HCT116 (cell line): ENCODE results near the gene UBE3B. TPM values are rescaled to one million over a fixed set of nuclear protein-coding genes. Genes with fewer than 3 reads are reported as not detected.

ENCODE experiments used
- ATAC-seq: fragments of 200-7000 bp; cut with Tn5 transposase; 2 replicates; pipeline ENCODE4 v1.9.1; 2020; ENCODE audit warnings: mild to moderate bottlenecking, moderate library complexity
- BruUV-seq: library from RNA; stranded (reverse); fragments of 400-500 nt; replicated peaks from 2 replicates; lab custom pipeline; 2021; lab: Mats Ljungman, UMichigan
- CTCF ChIA-PET: fragments of 300-600 bp; sonication (Branson Sonifier 250); formaldehyde crosslinking; loops from one replicate; lab custom pipeline; 2021; ENCODE audit warnings: antibody characterized with exemption; lab: Charles Lee
- POLR2A ChIA-PET: fragments of 300-600, 350-600 bp; sonication (Branson Sonifier 250); formaldehyde crosslinking; loops from one replicate; lab custom pipeline; 2021; ENCODE audit warnings: antibody characterized with exemption; lab: Charles Lee
- RAD21 ChIA-PET, 2 experiments: fragments of 300-600 bp; sonication (Branson Sonifier 250); formaldehyde crosslinking; loops; one replicate each; lab custom pipeline; 2023; ENCODE audit warnings: low total read pairs in 2 of 2; ENCODE audit not compliant: uncharacterized antibody in 2 of 2, unreplicated experiment in 2 of 2, low non-redundant PET in 1 of 2; lab: Charles Lee
- DNase-seq: peaks from one replicate; pipeline ENCODE4 v3.0.0-alpha.2; 2010; ENCODE audit warnings: low read depth, low spot score
- H2AFZ ChIP-seq: fragments of 200-600 bp; shearing (Covaris generic), sonication (generic); 2 replicates; pipeline ENCODE4 v1.6.1; 2017; ENCODE audit warnings: low read depth, mixed run types, mixed read lengths, antibody characterized with exemption, low read length; ENCODE audit not compliant: poor library complexity, severe bottlenecking
- H3K27ac ChIP-seq: 2 replicates; pipeline ENCODE4 v1.5.1; 2012; ENCODE audit warnings: low read depth, low read length
- H3K27me3 ChIP-seq: fragments of 200-600 bp; sonication (generic); 2 replicates; pipeline ENCODE4 v1.6.1; 2016; ENCODE audit warnings: mixed run types, low read length, mixed read lengths; ENCODE audit not compliant: insufficient read depth
- H3K36me3 ChIP-seq, 2 experiments: fragments of 200-500 bp in 1 of 2; fragments of 200-600 bp in 1 of 2; sonication (Bioruptor generic) in 1 of 2; sonication (generic) in 1 of 2; 2 replicates each; pipeline versions ENCODE4 v1.5.1 to v1.6.1; 2014 to 2016; ENCODE audit warnings: low read length in 2 of 2, inconsistent platforms in 1 of 2, mixed read lengths in 1 of 2, mixed run types in 1 of 2; ENCODE audit not compliant: insufficient read depth in 2 of 2, control insufficient read depth in 1 of 2
- H3K4me1 ChIP-seq, 2 experiments: fragments of 200-600 bp in 1 of 2; sonication (generic) in 1 of 2; 2 replicates each; pipeline versions ENCODE4 v1.5.1 to v1.6.1; 2012 to 2017; ENCODE audit warnings: low read length in 2 of 2, inconsistent platforms in 1 of 2, mild to moderate bottlenecking in 1 of 2, mixed read lengths in 1 of 2, mixed run types in 1 of 2, moderate library complexity in 1 of 2; ENCODE audit not compliant: insufficient read depth in 2 of 2, control insufficient read depth in 1 of 2
- H3K4me2 ChIP-seq: fragments of 200-600 bp; sonication (generic); 2 replicates; pipeline ENCODE4 v1.6.1; 2017; ENCODE audit warnings: mixed run types, low read length, mixed read lengths
- H3K4me3 ChIP-seq, 2 experiments: fragments of 200-600 bp in 1 of 2; sonication (generic) in 1 of 2; replicated peaks in 1 of 2; 2 replicates each; pipeline ENCODE4 v1.5.1; 2011 to 2016; ENCODE audit warnings: low read length in 2 of 2, control low read depth in 1 of 2, low read depth in 1 of 2, mild to moderate bottlenecking in 1 of 2, mixed read lengths in 1 of 2, mixed run types in 1 of 2
- H3K79me2 ChIP-seq: fragments of 200-600 bp; sonication (generic); 2 replicates; pipeline ENCODE4 v1.6.1; 2017; ENCODE audit warnings: mild to moderate bottlenecking, mixed run types, low read length, moderate library complexity, mixed read lengths; ENCODE audit not compliant: insufficient read depth
- H3K9ac ChIP-seq: fragments of 200-600 bp; sonication (generic); 2 replicates; pipeline ENCODE4 v1.6.1; 2016; ENCODE audit warnings: low read length, mixed read lengths
- H3K9me2 ChIP-seq: fragments of 200-600 bp; sonication (generic), shearing (Covaris generic); 2 replicates; pipeline ENCODE4 v1.6.1; 2017; ENCODE audit warnings: mixed run types, mild to moderate bottlenecking, moderate library complexity; ENCODE audit not compliant: insufficient read depth
- H3K9me3 ChIP-seq, 2 experiments: fragments of 200-500 bp in 1 of 2; fragments of 200-600 bp in 1 of 2; sonication (Bioruptor generic) in 1 of 2; sonication (generic) in 1 of 2; 2 replicates each; pipeline ENCODE4 v1.6.1; 2014 to 2017; ENCODE audit warnings: low read length in 2 of 2, mixed read lengths in 2 of 2, inconsistent platforms in 1 of 2, low read depth in 1 of 2, mild to moderate bottlenecking in 1 of 2, mixed run types in 1 of 2, moderate library complexity in 1 of 2; ENCODE audit not compliant: control insufficient read depth in 1 of 2, insufficient read depth in 1 of 2
- H4K20me1 ChIP-seq: fragments of 200-600 bp; sonication (generic), shearing (Covaris generic); 2 replicates; pipeline ENCODE4 v1.6.1; 2017; ENCODE audit warnings: mixed run types, mild to moderate bottlenecking, moderate library complexity; ENCODE audit not compliant: insufficient read depth
- EZH2 ChIP-seq: fragments of 200-600 bp; sonication (generic); IDR thresholded peaks from 2 replicates; pipeline ENCODE4 v1.6.1; 2017; ENCODE audit warnings: antibody characterized with exemption, mixed run types
- JUND ChIP-seq: IDR thresholded peaks from 2 replicates; pipeline ENCODE4 v1.6.1; 2012
- POLR2A ChIP-seq: IDR thresholded peaks from 2 replicates; pipeline ENCODE4 v1.7.0; 2011; ENCODE audit warnings: borderline replicate concordance; ENCODE audit not compliant: insufficient read depth, insufficient read length; ENCODE audit errors: extremely low read depth
- SIN3A ChIP-seq: IDR thresholded peaks from 2 replicates; pipeline ENCODE4 v1.6.1; 2012; ENCODE audit warnings: low read depth
- SP1 ChIP-seq: IDR thresholded peaks from 2 replicates; pipeline ENCODE4 v1.6.1; 2012; ENCODE audit warnings: low read depth
- SRF ChIP-seq: IDR thresholded peaks from 2 replicates; pipeline ENCODE4 v1.6.1; 2012; ENCODE audit warnings: low read depth
- ZFX ChIP-seq: fragments of 450-650 bp; IDR thresholded peaks from 2 replicates; pipeline ENCODE4 v1.6.1; 2017
- intact Hi-C: fragments of 100-400 bp; cut with micrococcal nuclease; formaldehyde crosslinking; loops from 2 replicates; pipeline ENCODE4 v1.10.0; 2022
- total RNA-seq: library from RNA; stranded (reverse); gene quantifications from one replicate; pipeline ENCODE4 v1.2.1, GENCODE V29; 2021; ENCODE audit not compliant: unreplicated experiment
- TF ChIP-seq, protein P1 (sequence below): IDR thresholded peaks from 2 replicates; pipeline ENCODE4 v1.6.1; 2012
- TF ChIP-seq, protein P2 (sequence below), 3 experiments: fragments of 200-600 bp in 1 of 3; sonication (generic) in 1 of 3; IDR thresholded peaks in 2 of 3; conservative IDR thresholded peaks in 1 of 3; 2 replicates each; pipeline ENCODE4 v1.5.1; 2012 to 2017; ENCODE audit warnings: low read depth in 2 of 3, low read length in 2 of 3, antibody characterized with exemption in 1 of 3, borderline replicate concordance in 1 of 3, control low read depth in 1 of 3, mild to moderate bottlenecking in 1 of 3, mixed read lengths in 1 of 3, mixed run types in 1 of 3, moderate library complexity in 1 of 3; ENCODE audit not compliant: insufficient read depth in 1 of 3
- TF ChIP-seq, protein P3 (sequence below): IDR thresholded peaks from 2 replicates; pipeline ENCODE4 v1.6.1; 2012
- TF ChIP-seq, protein P4 (sequence below): IDR thresholded peaks from 2 replicates; pipeline ENCODE4 v1.6.1; 2012; ENCODE audit warnings: low read depth

Gene UBE3B
- total RNA-seq, 1 experiment from 2014 or later, result 28.9 TPM

DNA sequence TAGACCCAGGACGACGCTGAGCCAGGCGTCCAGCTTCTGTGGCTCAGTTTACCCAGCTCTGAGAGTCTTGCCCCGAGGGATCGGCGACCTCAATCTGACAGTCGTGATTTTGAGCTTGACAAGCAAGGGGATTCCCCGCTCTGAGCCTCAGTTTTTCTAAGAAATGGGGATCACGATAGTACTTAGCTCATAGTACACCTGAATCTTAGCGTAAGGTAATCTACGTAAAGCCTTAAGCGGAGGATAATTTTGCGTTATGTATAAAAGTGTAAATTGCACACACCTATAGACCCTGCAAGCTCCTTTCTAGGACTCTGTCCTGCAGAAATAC lies 96.4 kb downstream of the UBE3B start:
- ATAC-seq (no peak), DNase-seq (no peak)
- TF ChIP-seq, protein P1, sequence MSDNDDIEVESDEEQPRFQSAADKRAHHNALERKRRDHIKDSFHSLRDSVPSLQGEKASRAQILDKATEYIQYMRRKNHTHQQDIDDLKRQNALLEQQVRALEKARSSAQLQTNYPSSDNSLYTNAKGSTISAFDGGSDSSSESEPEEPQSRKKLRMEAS, result no peak
- TF ChIP-seq ZFX (no peak), EZH2 (no peak), POLR2A (no peak), JUND (no peak)
- TF ChIP-seq, protein P2, sequence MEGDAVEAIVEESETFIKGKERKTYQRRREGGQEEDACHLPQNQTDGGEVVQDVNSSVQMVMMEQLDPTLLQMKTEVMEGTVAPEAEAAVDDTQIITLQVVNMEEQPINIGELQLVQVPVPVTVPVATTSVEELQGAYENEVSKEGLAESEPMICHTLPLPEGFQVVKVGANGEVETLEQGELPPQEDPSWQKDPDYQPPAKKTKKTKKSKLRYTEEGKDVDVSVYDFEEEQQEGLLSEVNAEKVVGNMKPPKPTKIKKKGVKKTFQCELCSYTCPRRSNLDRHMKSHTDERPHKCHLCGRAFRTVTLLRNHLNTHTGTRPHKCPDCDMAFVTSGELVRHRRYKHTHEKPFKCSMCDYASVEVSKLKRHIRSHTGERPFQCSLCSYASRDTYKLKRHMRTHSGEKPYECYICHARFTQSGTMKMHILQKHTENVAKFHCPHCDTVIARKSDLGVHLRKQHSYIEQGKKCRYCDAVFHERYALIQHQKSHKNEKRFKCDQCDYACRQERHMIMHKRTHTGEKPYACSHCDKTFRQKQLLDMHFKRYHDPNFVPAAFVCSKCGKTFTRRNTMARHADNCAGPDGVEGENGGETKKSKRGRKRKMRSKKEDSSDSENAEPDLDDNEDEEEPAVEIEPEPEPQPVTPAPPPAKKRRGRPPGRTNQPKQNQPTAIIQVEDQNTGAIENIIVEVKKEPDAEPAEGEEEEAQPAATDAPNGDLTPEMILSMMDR (IDR thresholded peaks at IDR 0.05 in 2 of 3, conservative IDR thresholded peaks at IDR 0.05 in 1 of 3; ENCODE audit: borderline replicate concordance in 1 of 3, insufficient read depth in 1 of 3, low read depth in 2 of 3, low read length in 2 of 3), result no peak
- TF ChIP-seq, protein P3, sequence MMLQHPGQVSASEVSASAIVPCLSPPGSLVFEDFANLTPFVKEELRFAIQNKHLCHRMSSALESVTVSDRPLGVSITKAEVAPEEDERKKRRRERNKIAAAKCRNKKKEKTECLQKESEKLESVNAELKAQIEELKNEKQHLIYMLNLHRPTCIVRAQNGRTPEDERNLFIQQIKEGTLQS, result no peak
- no peaks in the 10 kb centered on the region for H3K9me3 ChIP-seq
- no peaks in the 10 kb centered on the region for H3K9me2 ChIP-seq
- peak overlapping the region; percentile 71 for H3K9ac ChIP-seq
- H4K20me1 ChIP-seq, result no peaks in the 10 kb centered on the region
- intact Hi-C loops, result loop anchor here (1.0 kb wide), 1 partner anchor 139 kb away; the partner anchor contains the start of gene FAM222A
- RAD21 ChIA-PET, result no interaction called here
- H3K79me2 ChIP-seq, result no peaks in the 10 kb centered on the region
- no peaks in the 10 kb centered on the region for H3K27me3 ChIP-seq
- no peak overlapping the region for H3K27ac ChIP-seq
- BruUV-seq, result no TSS peak
- CTCF ChIA-PET, result interaction anchor here (0.5 to 1.5 kb wide), 5 partner anchors 12 to 271 kb away, joined by 3 to 11 read pairs (median 3); no protein-coding TSS in a partner anchor
- POLR2A ChIA-PET, result interaction anchor here (1.3 to 1.7 kb wide), 2 partner anchors 24 to 26 kb away, joined by 3 to 4 read pairs; no protein-coding TSS in a partner anchor
- H3K4me3 ChIP-seq, result peak overlapping the region; percentile 71 to 90
- H3K4me1 ChIP-seq, result peaks cover 4 to 17% of the 10 kb centered on the region in 2 experiments; a peak in 3 of 4 replicates
- H3K4me2 ChIP-seq, result peak overlapping the region; percentile 86
- no peak overlapping the region for H2AFZ ChIP-seq
- H3K36me3 ChIP-seq, result peaks cover 7 to 8% of the 10 kb centered on the region in 2 experiments; a peak in 1 of 4 replicates

GRCh38 chr12:109575683-109576082 lies 98.2 kb downstream of the UBE3B start:
- Histone ChIP-seq H3K9ac (no peak overlapping the region), H3K4me2 (no peak overlapping the region)

More at GRCh38 chr12:109575683-109576082, 98.2 kb downstream of the UBE3B start:
- TF ChIP-seq, protein P1, result no peak
- TF ChIP-seq JUND (no peak), ZFX (peak; percentile 16; the same call in 1 of the 2 replicates), SRF (no peak), SIN3A (no peak), SP1 (no peak)
- TF ChIP-seq, protein P4, sequence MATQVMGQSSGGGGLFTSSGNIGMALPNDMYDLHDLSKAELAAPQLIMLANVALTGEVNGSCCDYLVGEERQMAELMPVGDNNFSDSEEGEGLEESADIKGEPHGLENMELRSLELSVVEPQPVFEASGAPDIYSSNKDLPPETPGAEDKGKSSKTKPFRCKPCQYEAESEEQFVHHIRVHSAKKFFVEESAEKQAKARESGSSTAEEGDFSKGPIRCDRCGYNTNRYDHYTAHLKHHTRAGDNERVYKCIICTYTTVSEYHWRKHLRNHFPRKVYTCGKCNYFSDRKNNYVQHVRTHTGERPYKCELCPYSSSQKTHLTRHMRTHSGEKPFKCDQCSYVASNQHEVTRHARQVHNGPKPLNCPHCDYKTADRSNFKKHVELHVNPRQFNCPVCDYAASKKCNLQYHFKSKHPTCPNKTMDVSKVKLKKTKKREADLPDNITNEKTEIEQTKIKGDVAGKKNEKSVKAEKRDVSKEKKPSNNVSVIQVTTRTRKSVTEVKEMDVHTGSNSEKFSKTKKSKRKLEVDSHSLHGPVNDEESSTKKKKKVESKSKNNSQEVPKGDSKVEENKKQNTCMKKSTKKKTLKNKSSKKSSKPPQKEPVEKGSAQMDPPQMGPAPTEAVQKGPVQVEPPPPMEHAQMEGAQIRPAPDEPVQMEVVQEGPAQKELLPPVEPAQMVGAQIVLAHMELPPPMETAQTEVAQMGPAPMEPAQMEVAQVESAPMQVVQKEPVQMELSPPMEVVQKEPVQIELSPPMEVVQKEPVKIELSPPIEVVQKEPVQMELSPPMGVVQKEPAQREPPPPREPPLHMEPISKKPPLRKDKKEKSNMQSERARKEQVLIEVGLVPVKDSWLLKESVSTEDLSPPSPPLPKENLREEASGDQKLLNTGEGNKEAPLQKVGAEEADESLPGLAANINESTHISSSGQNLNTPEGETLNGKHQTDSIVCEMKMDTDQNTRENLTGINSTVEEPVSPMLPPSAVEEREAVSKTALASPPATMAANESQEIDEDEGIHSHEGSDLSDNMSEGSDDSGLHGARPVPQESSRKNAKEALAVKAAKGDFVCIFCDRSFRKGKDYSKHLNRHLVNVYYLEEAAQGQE, result no peak
- TF ChIP-seq, all 23 proteins: peak for 1
- peaks cover 4 to 17% of the 10 kb centered on the region in 2 experiments; a peak in 3 of 4 replicates for H3K4me1 ChIP-seq
- intact Hi-C loops, result no loop called here
- H4K20me1 ChIP-seq, result no peaks in the 10 kb centered on the region
- POLR2A ChIA-PET, result no interaction called here
- no TSS peak for BruUV-seq
- H3K4me3 ChIP-seq, result no peak overlapping the region
- DNase-seq (no peak), ATAC-seq (no peak)
- no peak overlapping the region for H2AFZ ChIP-seq
- H3K9me3 ChIP-seq, result no peaks in the 10 kb centered on the region
- peaks cover 9% of the 10 kb centered on the region in 2 experiments; a peak in 1 of 4 replicates for H3K36me3 ChIP-seq
- H3K9me2 ChIP-seq, result no peaks in the 10 kb centered on the region
- H3K27ac ChIP-seq, result no peak overlapping the region
- CTCF ChIA-PET, result interaction anchor here (0.7 kb wide), 1 partner anchor 22 kb away, joined by 3 read pairs; no protein-coding TSS in a partner anchor
- H3K79me2 ChIP-seq, result no peaks in the 10 kb centered on the region
- RAD21 ChIA-PET, result no interaction called here
- H3K27me3 ChIP-seq, result no peaks in the 10 kb centered on the region
